Activated naive CD4-positive, alpha-beta T cell treated with anti-CD3 and anti-CD28 coated beads for 36 hours (primary cell): ENCODE measurements around the gene KRTAP12-1. TPM values are rescaled to one million over a fixed set of nuclear protein-coding genes. Genes with fewer than 3 reads are reported as not detected.

Experiments used
- CTCF ChIA-PET: fragments of 350-600 bp; sonication (Branson Sonifier 250); formaldehyde crosslinking; loops from one replicate; lab custom pipeline; 2021; ENCODE audit warnings: antibody characterized with exemption; lab: Charles Lee
- DNase-seq: peaks from one replicate; pipeline ENCODE4 v3.0.0-alpha.2; 2020
- H3K27ac Mint-ChIP-seq: one replicate; pipeline ENCODE4 v1.8.0; 2021; ENCODE audit warnings: mild to moderate bottlenecking, mixed read lengths
- H3K27me3 Mint-ChIP-seq: one replicate; pipeline ENCODE4 v1.8.0; 2021; ENCODE audit warnings: low read depth, mixed read lengths
- H3K36me3 Mint-ChIP-seq: one replicate; pipeline ENCODE4 v1.8.0; 2021; ENCODE audit warnings: low read depth, mixed read lengths
- H3K4me1 Mint-ChIP-seq: one replicate; pipeline ENCODE4 v1.8.0; 2021; ENCODE audit warnings: low read depth, mixed read lengths
- H3K4me3 Mint-ChIP-seq: one replicate; pipeline ENCODE4 v1.8.0; 2021; ENCODE audit warnings: mild to moderate bottlenecking, moderate library complexity, mixed read lengths
- H3K9me3 Mint-ChIP-seq: one replicate; pipeline ENCODE4 v1.8.0; 2021; ENCODE audit warnings: mixed read lengths
- intact Hi-C: fragments of 100-400 bp; cut with micrococcal nuclease; formaldehyde crosslinking; loops from one replicate; pipeline ENCODE4 v1.15.1; 2023
- total RNA-seq, 2 experiments: library from RNA; stranded (reverse); gene quantifications; one replicate each; pipeline ENCODE4 v1.2.3, GENCODE V29; 2021

The KRTAP12-1 gene
- total RNA-seq, 2 experiments from 2014 or later = not detected

- intact Hi-C loops = no loop called here
- no peak for DNase-seq
- no peak overlapping the region for H3K4me3 Mint-ChIP-seq
- CTCF ChIA-PET = interaction anchor here (0.9 to 1.1 kb wide), 2 partner anchors 30 to 32 kb away, joined by 3 read pairs; no protein-coding TSS in a partner anchor
- peaks cover 8% of the 10 kb centered on the region for H3K36me3 Mint-ChIP-seq
- peaks cover 80% of the 10 kb centered on the region for H3K27me3 Mint-ChIP-seq
- peaks cover 6% of the 10 kb centered on the region for H3K9me3 Mint-ChIP-seq
- peaks cover 37% of the 10 kb centered on the region for H3K4me1 Mint-ChIP-seq
- no peak overlapping the region for H3K27ac Mint-ChIP-seq
Observed at GRCh38 chr21:44710294-44710665, 28.3 kb upstream of the KRTAP12-1 start.

- Mint-ChIP-seq H3K4me1 (peaks cover 37% of the 10 kb centered on the region), H3K27ac (no peak overlapping the region), H3K4me3 (no peak overlapping the region), H3K36me3 (peaks cover 8% of the 10 kb centered on the region), H3K9me3 (peaks cover 8% of the 10 kb centered on the region), H3K27me3 (peaks cover 84% of the 10 kb centered on the region)
- intact Hi-C loops = no loop called here
- DNase-seq = peak; percentile 17
- CTCF ChIA-PET = interaction anchor here (0.9 to 1.1 kb wide), 2 partner anchors 31 to 33 kb away, joined by 3 read pairs; no protein-coding TSS in a partner anchor
Observed at GRCh38 chr21:44709426-44710293, 27.7 kb upstream of the KRTAP12-1 start.

GRCh38 chr21:44708866-44709425 lies 27.0 kb upstream of the KRTAP12-1 start:
- peaks cover 8% of the 10 kb centered on the region for H3K36me3 Mint-ChIP-seq
- CTCF ChIA-PET = interaction anchor here (1.1 kb wide), 1 partner anchor 32 kb away, joined by 3 read pairs; no protein-coding TSS in a partner anchor
- H3K4me3 Mint-ChIP-seq = no peak overlapping the region
- H3K27ac Mint-ChIP-seq = no peak overlapping the region
- peaks cover 8% of the 10 kb centered on the region for H3K9me3 Mint-ChIP-seq
- no peak for DNase-seq
- H3K4me1 Mint-ChIP-seq = peaks cover 37% of the 10 kb centered on the region
- H3K27me3 Mint-ChIP-seq = peaks cover 87% of the 10 kb centered on the region
- intact Hi-C loops = no loop called here

DNA sequence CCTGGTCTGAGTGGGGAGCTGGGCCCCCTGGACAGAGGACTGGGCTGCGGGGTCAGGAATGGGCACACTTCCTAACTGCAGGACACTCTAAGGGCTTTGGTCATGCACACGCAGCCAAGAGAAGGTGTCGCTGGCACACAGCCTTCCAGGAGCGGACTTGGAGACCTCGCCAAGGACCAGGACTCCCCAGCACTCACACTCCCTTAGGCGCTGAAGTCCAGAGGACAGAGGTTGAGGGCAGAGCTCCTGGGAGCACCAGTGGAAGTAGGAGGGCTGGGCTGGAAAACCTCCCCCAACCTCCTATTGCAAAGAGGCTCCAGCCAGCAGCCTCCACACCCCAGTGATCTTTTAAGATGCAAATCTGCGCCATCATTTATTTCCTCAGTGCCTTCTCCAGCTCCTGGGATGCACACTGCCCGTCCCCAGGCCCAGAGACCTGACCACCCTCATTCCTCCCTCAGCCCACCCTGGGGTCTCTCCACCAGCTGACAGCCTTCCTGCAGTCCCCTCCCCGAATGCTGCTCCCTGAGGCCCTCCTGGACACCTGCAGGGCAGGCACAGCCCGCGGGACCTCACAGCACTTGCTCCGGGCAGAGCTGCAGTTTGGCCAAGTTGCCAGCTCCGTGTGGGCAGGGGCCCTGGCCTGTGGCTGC lies 26.4 kb upstream of the KRTAP12-1 start:
- H3K27me3 Mint-ChIP-seq = peaks cover 82% of the 10 kb centered on the region
- H3K9me3 Mint-ChIP-seq = peaks cover 8% of the 10 kb centered on the region
- CTCF ChIA-PET = no interaction called here
- H3K36me3 Mint-ChIP-seq = peaks cover 8% of the 10 kb centered on the region
- no peak overlapping the region for H3K4me3 Mint-ChIP-seq
- no peak overlapping the region for H3K27ac Mint-ChIP-seq
- no peak for DNase-seq
- H3K4me1 Mint-ChIP-seq = peaks cover 37% of the 10 kb centered on the region
- intact Hi-C loops = no loop called here

DNA sequence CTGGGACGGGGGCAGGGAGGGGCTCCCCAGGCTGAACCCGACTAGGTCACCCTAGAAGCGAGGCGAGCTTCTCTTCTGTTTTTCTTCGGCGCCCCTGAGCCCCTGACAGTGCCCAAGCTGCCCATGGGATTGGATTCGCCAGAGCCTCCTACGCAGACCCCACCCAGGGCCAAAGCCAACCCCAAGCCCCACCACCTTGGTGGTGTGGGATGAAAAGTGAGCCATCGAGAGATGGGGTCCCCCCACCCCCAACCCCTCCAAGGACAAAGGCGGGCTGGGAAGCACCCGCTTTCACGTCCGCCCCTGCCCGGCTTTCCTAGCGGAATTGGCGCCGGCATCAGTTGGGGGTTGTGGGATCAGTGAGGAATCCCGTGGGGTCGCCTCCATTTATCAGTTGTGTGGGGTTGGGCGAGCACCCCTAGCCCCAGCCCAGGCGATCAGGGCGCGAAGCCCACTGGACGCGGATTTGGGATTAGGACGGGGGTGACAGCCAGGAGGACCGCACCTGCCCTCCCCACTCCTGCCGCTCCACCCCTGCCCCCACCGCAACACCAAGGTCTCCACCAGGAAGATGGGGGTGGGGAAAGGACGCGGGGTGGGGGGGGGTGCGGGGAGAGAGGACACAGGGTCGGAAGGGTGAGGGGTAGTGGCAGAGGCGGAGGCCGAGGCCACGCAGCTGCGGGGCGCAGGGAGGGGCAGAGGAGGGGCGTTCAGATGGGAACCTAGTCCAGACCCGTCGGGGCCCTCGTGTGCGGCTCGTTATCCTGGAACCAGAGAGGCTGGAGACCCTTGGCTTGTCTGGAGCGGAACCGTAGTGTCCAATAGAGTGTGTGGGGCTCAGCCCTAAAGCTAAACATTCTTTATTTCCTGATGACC lies 25.0 kb upstream of the KRTAP12-1 start:
- Mint-ChIP-seq H3K9me3 (peaks cover 8% of the 10 kb centered on the region), H3K27me3 (peaks cover 81% of the 10 kb centered on the region), H3K4me3 (no peak overlapping the region), H3K4me1 (peaks cover 37% of the 10 kb centered on the region), H3K36me3 (peaks cover 8% of the 10 kb centered on the region), H3K27ac (no peak overlapping the region)
- DNase-seq = no peak
- intact Hi-C loops = no loop called here
- CTCF ChIA-PET = no interaction called here

GRCh38 chr21:44706026-44706705 lies 24.2 kb upstream of the KRTAP12-1 start:
- H3K27me3 Mint-ChIP-seq = peaks cover 81% of the 10 kb centered on the region
- peaks cover 8% of the 10 kb centered on the region for H3K36me3 Mint-ChIP-seq
- intact Hi-C loops = no loop called here
- H3K4me3 Mint-ChIP-seq = no peak overlapping the region
- H3K27ac Mint-ChIP-seq = no peak overlapping the region
- peaks cover 8% of the 10 kb centered on the region for H3K9me3 Mint-ChIP-seq
- DNase-seq = no peak
- CTCF ChIA-PET = no interaction called here
- H3K4me1 Mint-ChIP-seq = peaks cover 35% of the 10 kb centered on the region

DNA sequence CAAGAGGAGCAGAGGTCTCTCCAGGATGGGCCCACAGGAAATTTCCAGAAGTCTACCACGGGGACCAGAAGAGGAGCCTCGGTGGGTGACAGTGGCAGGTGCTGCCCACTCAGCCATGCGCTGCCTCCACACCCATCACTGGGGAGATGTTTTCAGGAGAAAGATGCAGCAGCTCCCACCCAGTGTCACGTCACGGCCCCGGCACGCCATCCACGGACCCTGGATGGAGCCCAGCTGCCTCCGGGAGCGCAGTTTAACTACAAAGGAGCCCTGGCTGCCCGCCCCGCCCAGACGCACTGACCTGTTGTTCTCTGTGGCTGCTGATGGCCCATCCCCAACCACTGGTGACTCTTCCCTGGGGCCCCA lies 22.7 kb upstream of the KRTAP12-1 start:
- no peak overlapping the region for H3K27ac Mint-ChIP-seq
- H3K27me3 Mint-ChIP-seq = peaks cover 74% of the 10 kb centered on the region
- CTCF ChIA-PET = interaction anchor here (0.6 kb wide), 1 partner anchor 256 kb away, joined by 3 read pairs; no protein-coding TSS in a partner anchor
- peaks cover 22% of the 10 kb centered on the region for H3K4me1 Mint-ChIP-seq
- no peak overlapping the region for H3K4me3 Mint-ChIP-seq
- peaks cover 8% of the 10 kb centered on the region for H3K36me3 Mint-ChIP-seq
- peaks cover 8% of the 10 kb centered on the region for H3K9me3 Mint-ChIP-seq
- intact Hi-C loops = no loop called here
- DNase-seq = no peak

GRCh38 chr21:44703731-44704635 lies 22.0 kb upstream of the KRTAP12-1 start:
- intact Hi-C loops = no loop called here
- Mint-ChIP-seq H3K9me3 (peaks cover 8% of the 10 kb centered on the region), H3K27ac (no peak overlapping the region), H3K4me3 (no peak overlapping the region), H3K27me3 (peaks cover 71% of the 10 kb centered on the region), H3K36me3 (peaks cover 8% of the 10 kb centered on the region), H3K4me1 (peaks cover 15% of the 10 kb centered on the region)
- CTCF ChIA-PET = interaction anchor here (0.9 kb wide), 1 partner anchor 23 kb away, joined by 3 read pairs; no protein-coding TSS in a partner anchor
- no peak for DNase-seq

- Mint-ChIP-seq H3K27ac (no peak overlapping the region), H3K4me3 (no peak overlapping the region), H3K9me3 (peaks cover 8% of the 10 kb centered on the region), H3K4me1 (peaks cover 9% of the 10 kb centered on the region), H3K36me3 (peaks cover 8% of the 10 kb centered on the region), H3K27me3 (peaks cover 71% of the 10 kb centered on the region)
- no peak for DNase-seq
- intact Hi-C loops = no loop called here
- CTCF ChIA-PET = interaction anchor here (0.9 kb wide), 1 partner anchor 23 kb away, joined by 3 read pairs; no protein-coding TSS in a partner anchor
Observed at GRCh38 chr21:44702973-44703730, 21.2 kb upstream of the KRTAP12-1 start.
